IMR-90 (cell line): ENCODE data around the gene ZNF202. TPM values are rescaled to one million over a fixed set of nuclear protein-coding genes. Genes with fewer than 3 reads are reported as not detected.

Source experiments
- ATAC-seq: fragments of 200-7000 bp; cut with Tn5 transposase; 2 replicates; pipeline ENCODE4 v1.9.1; 2020; ENCODE audit warnings: low read depth, mild to moderate bottlenecking, moderate library complexity
- BruUV-seq: library from RNA; stranded (reverse); fragments of 400-500 nt; replicated peaks from 2 replicates; lab custom pipeline; 2021; lab: Mats Ljungman, UMichigan
- CTCF ChIA-PET: fragments of 300-600 bp; formaldehyde crosslinking; extraction: SDS; loops from one replicate; lab custom pipeline; 2021; ENCODE audit warnings: antibody characterized with exemption; lab: Yijun Ruan, JAX
- POLR2A ChIA-PET: fragments of 300-600 bp; sonication (Branson Sonifier 250); formaldehyde crosslinking; loops from one replicate; lab custom pipeline; 2022; ENCODE audit warnings: antibody characterized with exemption; ENCODE audit not compliant: unreplicated experiment; lab: Charles Lee
- DNase-seq: peaks from one replicate; pipeline ENCODE4 v3.0.0; 2013
- H2AFZ ChIP-seq: replicated peaks from 2 replicates; pipeline ENCODE3; 2013; ENCODE audit warnings: low read length, mild to moderate bottlenecking; ENCODE audit not compliant: poor library complexity
- H2AK5ac ChIP-seq: 2 replicates; pipeline ENCODE4 v1.6.1; 2013; ENCODE audit warnings: low read depth, low read length, inconsistent platforms
- H2AK9ac ChIP-seq: replicated peaks from 2 replicates; pipeline ENCODE3; 2013; ENCODE audit warnings: mild to moderate bottlenecking, low read depth, low read length, moderate library complexity; ENCODE audit not compliant: poor library complexity
- H2BK120ac ChIP-seq: 2 replicates; pipeline ENCODE4 v1.6.1; 2013; ENCODE audit warnings: low read depth, low read length, inconsistent platforms
- H2BK15ac ChIP-seq: 3 replicates; pipeline ENCODE4 v1.6.1; 2013; ENCODE audit warnings: low read depth, low read length, inconsistent platforms
- H2BK20ac ChIP-seq: 2 replicates; pipeline ENCODE4 v1.6.1; 2013; ENCODE audit warnings: low read depth, mild to moderate bottlenecking, inconsistent platforms, low read length, moderate library complexity
- H2BK5ac ChIP-seq: 2 replicates; pipeline ENCODE4 v1.6.1; 2013; ENCODE audit warnings: mild to moderate bottlenecking, low read depth, low read length, inconsistent platforms; ENCODE audit not compliant: poor library complexity, severe bottlenecking
- H3K14ac ChIP-seq: replicated peaks from 2 replicates; pipeline ENCODE4 v1.6.1; 2013; ENCODE audit warnings: low read depth, low read length, inconsistent platforms
- H3K18ac ChIP-seq: 2 replicates; pipeline ENCODE4 v1.6.1; 2013; ENCODE audit warnings: low read depth, low read length, control low read depth
- H3K23ac ChIP-seq: 2 replicates; pipeline ENCODE4 v1.6.1; 2013; ENCODE audit warnings: low read depth, low read length, inconsistent platforms
- H3K27ac ChIP-seq: 2 replicates; pipeline ENCODE4 v1.5.1; 2013; ENCODE audit warnings: mild to moderate bottlenecking, control low read depth, low read length; ENCODE audit not compliant: insufficient read depth
- H3K27me3 ChIP-seq: 2 replicates; pipeline ENCODE4 v1.6.1; 2013; ENCODE audit warnings: low read length; ENCODE audit not compliant: control insufficient read depth, insufficient read depth
- H3K36me3 ChIP-seq: 2 replicates; pipeline ENCODE4 v1.6.1; 2013; ENCODE audit warnings: low read length, mixed read lengths; ENCODE audit not compliant: control insufficient read depth, insufficient read depth
- H3K4ac ChIP-seq: 2 replicates; pipeline ENCODE4 v1.6.1; 2013; ENCODE audit warnings: low read depth, low read length, inconsistent platforms
- H3K4me1 ChIP-seq: 2 replicates; pipeline ENCODE4 v1.6.1; 2013; ENCODE audit warnings: low read length, mixed read lengths; ENCODE audit not compliant: control insufficient read depth, insufficient read depth
- H3K4me2 ChIP-seq: 2 replicates; pipeline ENCODE4 v1.6.1; 2013; ENCODE audit warnings: low read depth, mild to moderate bottlenecking, control low read depth, low read length, moderate library complexity
- H3K4me3 ChIP-seq: 2 replicates; pipeline ENCODE4 v1.5.1; 2013; ENCODE audit warnings: low read depth, mild to moderate bottlenecking, control low read depth, low read length, moderate library complexity; ENCODE audit not compliant: insufficient read depth
- H3K56ac ChIP-seq: 2 replicates; pipeline ENCODE4 v1.6.1; 2013; ENCODE audit warnings: low read length, inconsistent platforms; ENCODE audit not compliant: insufficient read depth; ENCODE audit errors: extremely low read depth
- H3K79me1 ChIP-seq, 2 experiments: 2 replicates each; pipeline ENCODE4 v1.6.1; 2013; ENCODE audit warnings: low read length in 2 of 2, inconsistent platforms in 1 of 2, low read depth in 1 of 2
- H3K9ac ChIP-seq: 2 replicates; pipeline ENCODE4 v1.6.1; 2013; ENCODE audit warnings: low read depth, low read length, control low read depth
- H3K9me1 ChIP-seq: 2 replicates; pipeline ENCODE4 v1.6.1; 2013; ENCODE audit warnings: low read length, inconsistent platforms; ENCODE audit not compliant: insufficient read depth
- H3K9me3 ChIP-seq: 2 replicates; pipeline ENCODE4 v1.6.1; 2013; ENCODE audit warnings: low read length; ENCODE audit not compliant: control insufficient read depth, insufficient read depth
- H4K20me1 ChIP-seq: 2 replicates; pipeline ENCODE4 v1.6.1; 2013; ENCODE audit warnings: low read length, inconsistent platforms; ENCODE audit not compliant: insufficient read depth
- H4K5ac ChIP-seq: 2 replicates; pipeline ENCODE4 v1.6.1; 2013; ENCODE audit warnings: mild to moderate bottlenecking, low read depth, low read length, control low read depth
- H4K8ac ChIP-seq, 2 experiments: 2 replicates each; pipeline ENCODE4 v1.6.1; 2013; ENCODE audit warnings: low read depth in 2 of 2, low read length in 2 of 2, control low read depth in 1 of 2, inconsistent platforms in 1 of 2
- H4K91ac ChIP-seq: 2 replicates; pipeline ENCODE4 v1.6.1; 2013; ENCODE audit warnings: low read depth, low read length, inconsistent platforms; ENCODE audit not compliant: insufficient read depth
- BHLHE40 ChIP-seq: fragments of 150-350 bp; IDR thresholded peaks from 2 replicates; pipeline ENCODE4 v1.6.1; 2016; ENCODE audit warnings: mild to moderate bottlenecking, low read depth, low read length
- CEBPB ChIP-seq: IDR thresholded peaks from 2 replicates; pipeline ENCODE4 v1.6.1; 2012; ENCODE audit warnings: low read depth, low read length, improper control_type of control experiment
- CHD1 ChIP-seq: IDR thresholded peaks from 2 replicates; pipeline ENCODE4 v1.6.1; 2012; ENCODE audit warnings: low read depth, low read length, improper control_type of control experiment
- CTCF ChIP-seq: conservative IDR thresholded peaks from 2 replicates; pipeline ENCODE4 v1.5.1; 2012; ENCODE audit warnings: mild to moderate bottlenecking, low read depth, low read length, improper control_type of control experiment
- FOS ChIP-seq: fragments of 150-350 bp; IDR thresholded peaks from 2 replicates; pipeline ENCODE4 v1.6.1; 2016; ENCODE audit warnings: low read depth, low read length
- MAFK ChIP-seq: IDR thresholded peaks from 2 replicates; pipeline ENCODE4 v1.6.1; 2012; ENCODE audit warnings: low read depth, low read length, improper control_type of control experiment
- MAZ ChIP-seq: IDR thresholded peaks from 2 replicates; pipeline ENCODE4 v1.6.1; 2012; ENCODE audit warnings: low read depth, mild to moderate bottlenecking, low read length, improper control_type of control experiment, moderate library complexity, borderline replicate concordance
- MXI1 ChIP-seq: IDR thresholded peaks from 2 replicates; pipeline ENCODE4 v1.6.1; 2012; ENCODE audit warnings: low read depth, mild to moderate bottlenecking, low read length, moderate library complexity, borderline replicate concordance
- POLR2A ChIP-seq: IDR thresholded peaks from 2 replicates; pipeline ENCODE4 v1.6.1; 2012; ENCODE audit warnings: mild to moderate bottlenecking, low read depth, low read length
- RAD21 ChIP-seq: IDR thresholded peaks from 2 replicates; pipeline ENCODE4 v1.6.1; 2012; ENCODE audit warnings: low read length, improper control_type of control experiment
- RCOR1 ChIP-seq: IDR thresholded peaks from 2 replicates; pipeline ENCODE4 v1.6.1; 2012; ENCODE audit warnings: mild to moderate bottlenecking, low read length, improper control_type of control experiment; ENCODE audit not compliant: insufficient replicate concordance
- RFX5 ChIP-seq: IDR thresholded peaks from 2 replicates; pipeline ENCODE4 v1.8.0; 2012; ENCODE audit warnings: low read depth, mild to moderate bottlenecking, low read length, moderate library complexity
- USF2 ChIP-seq: fragments of 150-350 bp; IDR thresholded peaks from 2 replicates; pipeline ENCODE4 v1.6.1; 2017; ENCODE audit warnings: mild to moderate bottlenecking, antibody characterized with exemption, low read length, low read depth
- dilution Hi-C: fragments of 300-500 bp; cut with HindIII; formaldehyde crosslinking; loops from one replicate; pipeline ENCODE4 v1.14.3; 2018; ENCODE audit warnings: low sequenced_read_pairs; ENCODE audit not compliant: unreplicated experiment
- in situ Hi-C: fragments of 300-500 bp; cut with MboI; formaldehyde crosslinking; loops from 3 replicates; pipeline ENCODE4 v1.14.3; 2019; ENCODE audit warnings: low sequenced_read_pairs, inconsistent platforms, mixed read lengths
- intact Hi-C: fragments of 100-400 bp; cut with micrococcal nuclease; formaldehyde crosslinking; loops from 2 replicates; pipeline ENCODE4 v1.10.0; 2022
- polyA plus RNA-seq, 3 experiments: library from polyadenylated mRNA; depleted of rRNA; stranded (reverse); fragments of >200 nt; gene quantifications; 2 replicates each; pipeline ENCODE4 v1.2.3, GENCODE V29; 2012; ENCODE audit warnings: low replicate concordance in 1 of 3
- total RNA-seq: library from RNA; depleted of rRNA; stranded (reverse); fragments of >200 nt; gene quantifications from 2 replicates; pipeline ENCODE4 v1.2.3, GENCODE V29; 2012

Gene ZNF202
- total and polyA plus RNA-seq, 2 of the 4 experiments (the other 2 are of a cell fraction): 7.7 to 8.2 TPM

GRCh38 chr11:123753110-123753509 lies 11.7 kb upstream of the ZNF202 start:
- in situ Hi-C loops (no loop called here), dilution Hi-C loops (no loop called here), intact Hi-C loops (no loop called here)
- H3K9me1 ChIP-seq: no peaks in the 10 kb centered on the region
- H3K14ac ChIP-seq: no peak overlapping the region
- peaks cover 5% of the 10 kb centered on the region for H3K27me3 ChIP-seq
- H2BK5ac ChIP-seq: no peak overlapping the region
- H3K9ac ChIP-seq: no peak overlapping the region
- ChIA-PET POLR2A (no interaction called here), CTCF (no interaction called here)
- no peaks in the 10 kb centered on the region for H3K79me1 ChIP-seq
- H3K9me3 ChIP-seq: no peaks in the 10 kb centered on the region
- H3K27ac ChIP-seq: no peak overlapping the region
- H3K4me2 ChIP-seq: no peak overlapping the region
- ATAC-seq (no peak), DNase-seq (no peak)
- H2AK5ac ChIP-seq: no peak overlapping the region
- no peaks in the 10 kb centered on the region for H3K36me3 ChIP-seq
- no peak overlapping the region for H2AK9ac ChIP-seq
- H2BK20ac ChIP-seq: no peak overlapping the region
- H2AFZ ChIP-seq: no peak overlapping the region
- no peak overlapping the region for H4K91ac ChIP-seq
- no peaks in the 10 kb centered on the region for H4K20me1 ChIP-seq
- no peak overlapping the region for H3K4ac ChIP-seq
- no peak overlapping the region for H2BK120ac ChIP-seq
- no peak overlapping the region for H2BK15ac ChIP-seq
- H4K5ac ChIP-seq: no peak overlapping the region
- BruUV-seq: no TSS peak
- H3K23ac ChIP-seq: no peak overlapping the region
- H3K4me1 ChIP-seq: no peaks in the 10 kb centered on the region
- TF ChIP-seq FOS (no peak), BHLHE40 (no peak), MAZ (no peak), RAD21 (no peak), RFX5 (no peak), MAFK (no peak), USF2 (no peak), POLR2A (no peak), RCOR1 (no peak), CHD1 (no peak), MXI1 (no peak), CEBPB (no peak), CTCF (no peak)
- no peak overlapping the region for H3K18ac ChIP-seq
- no peak overlapping the region for H4K8ac ChIP-seq
- H3K4me3 ChIP-seq: no peak overlapping the region
- no peak overlapping the region for H3K56ac ChIP-seq
